ENCODE data around the gene FADS6. TPM values are rescaled to one million over a fixed set of nuclear protein-coding genes. Genes with fewer than 3 reads are reported as not detected.
A peak's percentile ranks its signal among the peaks of the same experiment; 100 is the strongest.

Gene FADS6
- total RNA-seq, 2 donors from 2014 or later: not detected

GRCh38 chr17:74833501-74834377 lies 59.7 kb downstream of the FADS6 start:
- Mint-ChIP-seq H3K27ac (peak overlapping the region in 1 of 2 donors; percentile 73), H3K36me3 (no peaks in the 10 kb centered on the region), H3K9me3 (no peaks in the 10 kb centered on the region)
- no peak for ATAC-seq
- DNase-seq (ENCODE audit: low spot score in 2 of 2): no peak

GRCh38 chr17:74832421-74832820 lies 61.0 kb downstream of the FADS6 start:
- DNase-seq (ENCODE audit: low spot score in 2 of 2): no peak
- Mint-ChIP-seq H3K36me3 (no peaks in the 10 kb centered on the region), H3K9me3 (no peaks in the 10 kb centered on the region), H3K27ac (peak overlapping the region in 1 of 2 donors; percentile 71)
- ATAC-seq: no peak

- H3K27ac Mint-ChIP-seq: peak overlapping the region in 1 of 2 donors; percentile 71
- H3K9me3 Mint-ChIP-seq: no peaks in the 10 kb centered on the region
- H3K36me3 Mint-ChIP-seq: no peaks in the 10 kb centered on the region
- no peak for DNase-seq (ENCODE audit: low spot score in 2 of 2)
- ATAC-seq: no peak
Observed at GRCh38 chr17:74831444-74832146, 61.8 kb downstream of the FADS6 start.

- no peak for ATAC-seq
- no peak overlapping the region for H3K27ac Mint-ChIP-seq
- no peaks in the 10 kb centered on the region for H3K36me3 Mint-ChIP-seq
- no peaks in the 10 kb centered on the region for H3K9me3 Mint-ChIP-seq
- no peak for DNase-seq (ENCODE audit: low spot score in 2 of 2)
Observed at GRCh38 chr17:74830861-74831260, 62.6 kb downstream of the FADS6 start.

- Mint-ChIP-seq H3K27ac (no peak overlapping the region), H3K36me3 (no peaks in the 10 kb centered on the region), H3K9me3 (no peaks in the 10 kb centered on the region)
- no peak for ATAC-seq
- DNase-seq (ENCODE audit: low spot score in 2 of 2): no peak
Observed at GRCh38 chr17:74827800-74828199, 65.6 kb downstream of the FADS6 start.

Other genes with a start within 250 kb of the FADS6 start
- not detected for gene CD300LF, start 180.7 kb downstream of the FADS6 start, total RNA-seq
- gene RAB37, start 156.4 kb downstream of the FADS6 start, total RNA-seq: 1 to 10 TPM; 3.4 to 4.0 TPM
- gene NHERF1, start 145.0 kb downstream of the FADS6 start, total RNA-seq: 100 to 1,000 TPM in 1 of 2 donors, 10 to 100 TPM in 1; 59.0 to 114 TPM
- 10 to 100 TPM; 38.2 to 57.2 TPM for gene NAT9, start 117.3 kb downstream of the FADS6 start, total RNA-seq
- under 1 TPM in 1 of 2 donors, not detected in 1; 0.87 TPM for gene GRIN2C, start 33.7 kb downstream of the FADS6 start, total RNA-seq
- gene FDXR, start 20.6 kb downstream of the FADS6 start, total RNA-seq: 10 to 100 TPM; 30.9 to 96.3 TPM
- not detected for gene USH1G, start 29.6 kb upstream of the FADS6 start, total RNA-seq
- gene OTOP2, start 30.6 kb upstream of the FADS6 start, total RNA-seq: not detected
- gene OTOP3, start 42.3 kb upstream of the FADS6 start, total RNA-seq: not detected
- gene HID1, start 79.1 kb upstream of the FADS6 start, total RNA-seq: 1 to 10 TPM; 1.6 to 2.8 TPM
- gene CDR2L, start 94.0 kb upstream of the FADS6 start, total RNA-seq: 1 to 10 TPM; 1.5 TPM
- 10 to 100 TPM; 29.8 to 48.1 TPM for gene MRPL58, start 119.0 kb upstream of the FADS6 start, total RNA-seq
- 100 to 1,000 TPM; 193 to 218 TPM for gene ATP5PD, start 153.3 kb upstream of the FADS6 start, total RNA-seq
- 10 to 100 TPM; 17.4 to 19.4 TPM for gene KCTD2, start 153.6 kb upstream of the FADS6 start, total RNA-seq
- 10 to 100 TPM in 1 of 2 donors, 1 to 10 TPM in 1; 6.0 to 10.9 TPM for gene SLC16A5, start 194.3 kb upstream of the FADS6 start, total RNA-seq
- gene ARMC7, start 216.3 kb upstream of the FADS6 start, total RNA-seq: 1 to 10 TPM; 7.0 to 9.9 TPM
- 10 to 100 TPM; 51.7 to 52.8 TPM for gene NT5C, start 238.1 kb upstream of the FADS6 start, total RNA-seq